Measurements from ENCODE around the gene SMPD4.
"Not testable (repeated sequence)": the region's sequence is repeated elsewhere in the genome, so short reads cannot be mapped to it uniquely, and the experiment has no call there.

GRCh38 chr2:130222523-130222922, 41.1 kb upstream of the SMPD4 start:
- not testable (repeated sequence) for TF ChIP-seq POLR2AphosphoS5, CTCF (IDR thresholded peaks at IDR 0.05)
